GM04503 (cell line): Measurements from ENCODE around the gene GGTLC3.
"Not testable (repeated sequence)": the region's sequence is repeated elsewhere in the genome, so short reads cannot be mapped to it uniquely, and the experiment has no call there.

ENCODE experiments used
- DNase-seq: peaks from one replicate; pipeline ENCODE4 v3.0.0-alpha.2; 2012; ENCODE audit warnings: low read depth

Gene GGTLC3

GRCh38 chr22:18513454-18513853, 4.5 kb downstream of the GGTLC3 start:
- not testable (repeated sequence) for DNase-seq

DNA sequence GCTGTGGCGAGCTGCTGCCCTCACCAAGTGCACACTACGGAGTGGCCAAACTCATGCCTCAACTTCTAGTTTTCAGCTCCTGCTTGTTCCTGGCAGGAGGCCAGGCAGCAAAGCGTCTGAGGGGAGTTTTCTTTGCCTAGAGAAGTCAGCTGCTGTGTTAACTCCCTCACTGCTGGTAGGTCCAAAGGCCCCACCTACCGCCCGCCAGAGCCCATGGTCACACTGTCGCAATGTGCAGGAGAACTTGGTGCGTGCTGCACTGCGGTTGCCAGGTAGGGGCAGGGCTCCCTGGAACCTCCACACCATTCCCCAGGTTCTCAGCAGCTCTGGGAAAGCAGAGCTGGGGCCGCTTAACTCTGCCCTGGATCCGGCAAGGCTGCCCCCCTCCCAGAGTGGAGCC, 5.6 kb downstream of the GGTLC3 start:
- not testable (repeated sequence) for DNase-seq

DNA sequence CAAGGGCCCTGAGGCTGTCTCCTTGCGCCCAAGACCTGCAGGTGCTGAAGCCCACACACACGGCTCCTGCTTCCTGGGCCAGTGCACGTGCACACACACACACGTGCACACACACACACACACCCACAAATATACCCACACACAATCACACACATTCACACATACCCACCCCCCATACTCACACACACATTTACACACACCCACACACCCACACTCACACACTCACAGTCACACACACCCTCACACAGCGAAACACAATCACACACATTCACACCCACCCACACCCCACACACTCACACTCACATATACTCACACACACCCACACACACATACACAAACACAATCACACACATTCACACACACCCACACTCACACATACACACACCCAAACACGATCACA, 6.6 kb downstream of the GGTLC3 start:
- DNase-seq, result not testable (repeated sequence)

- not testable (repeated sequence) for DNase-seq
These were observed 21.7 kb downstream of the GGTLC3 start for GRCh38 chr22:18496227-18496626.
